Measurements from ENCODE around the gene VAV2.

GRCh38 chr9:133991964-133992779 is at the start of gene VAV2:
- TF ChIP-seq MAX (IDR thresholded peaks at IDR 0.05) (peak; percentile 68), REST (IDR thresholded peaks at IDR 0.05; ENCODE audit: low read depth) (no peak), EP300 (IDR thresholded peaks at IDR 0.05; ENCODE audit: borderline replicate concordance) (no peak), TCF12 (IDR thresholded peaks at IDR 0.05; ENCODE audit: low read depth) (no peak), ZBTB7A (IDR thresholded peaks at IDR 0.05; ENCODE audit: low read depth) (0 out of 2 replicates have a peak, but pooled peaks have one; percentile 49), RAD21 (IDR thresholded peaks at IDR 0.05; ENCODE audit: low read depth) (no peak), YY1 (IDR thresholded peaks at IDR 0.05; ENCODE audit: low read depth) (no peak; the same call in 1 of the 2 replicates), TAF1 (IDR thresholded peaks at IDR 0.05; ENCODE audit: low read depth) (no peak), CREB1 (IDR thresholded peaks at IDR 0.05; ENCODE audit: low read depth) (no peak), FOXM1 (IDR thresholded peaks at IDR 0.05; ENCODE audit: borderline replicate concordance, low read depth) (no peak), CEBPB (IDR thresholded peaks at IDR 0.05) (no peak), USF1 (IDR thresholded peaks at IDR 0.05) (peak; percentile 29; the same call in 1 of the 2 replicates)
